Ammon's horn (tissue), 1 donor: ENCODE measurements around the gene MYG1.

Source experiments
- DNase-seq: peaks from one replicate; pipeline ENCODE4 v3.0.0-alpha.2; 2016; ENCODE audit warnings: low spot score

MYG1 gene

GRCh38 chr12:53299454-53300180 lies at the start of gene MYG1:
MYG1 (plus strand) TSS chr12:53299695; CDS start chr12:53299738, 43 bp downstream.
- peak; percentile 95 for DNase-seq

GRCh38 chr12:53251477-53252348 lies 47.8 kb upstream of the MYG1 start:
- DNase-seq: peak; percentile 79

GRCh38 chr12:53252349-53252916 lies 47.1 kb upstream of the MYG1 start:
- DNase-seq: no peak

- DNase-seq: no peak
Observed at GRCh38 chr12:53253298-53253697, 46.2 kb upstream of the MYG1 start.

- DNase-seq: no peak
Observed at GRCh38 chr12:53254816-53255545, 44.5 kb upstream of the MYG1 start.

GRCh38 chr12:53255996-53256395 lies 43.5 kb upstream of the MYG1 start:
- DNase-seq: no peak

GRCh38 chr12:53258541-53259539 lies 40.7 kb upstream of the MYG1 start:
- no peak for DNase-seq

GRCh38 chr12:53259891-53260290 lies 39.6 kb upstream of the MYG1 start:
- DNase-seq: no peak

- no peak for DNase-seq
Observed at GRCh38 chr12:53265783-53266182, 33.7 kb upstream of the MYG1 start.

- no peak for DNase-seq
Observed at GRCh38 chr12:53267306-53267998, 32.0 kb upstream of the MYG1 start.

- DNase-seq: peak; percentile 61
Observed at GRCh38 chr12:53267999-53268629, 31.4 kb upstream of the MYG1 start, which contains the start of gene ESPL1. ESPL1 (plus strand) TSS chr12:53268299; CDS start chr12:53268767, 468 bp downstream.

GRCh38 chr12:53268630-53269562 lies 30.6 kb upstream of the MYG1 start:
- DNase-seq: no peak

GRCh38 chr12:53274445-53274844 lies 25.1 kb upstream of the MYG1 start:
- DNase-seq: no peak

GRCh38 chr12:53276511-53276910 lies 23.0 kb upstream of the MYG1 start:
- no peak for DNase-seq

GRCh38 chr12:53277981-53278380 lies 21.5 kb upstream of the MYG1 start:
- no peak for DNase-seq

GRCh38 chr12:53279283-53279869 lies 20.1 kb upstream of the MYG1 start:
- no peak for DNase-seq

GRCh38 chr12:53279888-53280498 lies 19.5 kb upstream of the MYG1 start:
- DNase-seq: no peak

GRCh38 chr12:53286448-53286847 lies 13.0 kb upstream of the MYG1 start:
- no peak for DNase-seq
